HepG2 (cell line): ENCODE data around the gene PLCB1. TPM values are rescaled to one million over a fixed set of nuclear protein-coding genes. Genes with fewer than 3 reads are reported as not detected.
A peak's percentile ranks its signal among the peaks of the same experiment; 100 is the strongest.

Experiments
- ATF4 ChIP-seq, 2 experiments: fragments of 450-650 bp in 1 of 2; sonication (generic) in 1 of 2; formaldehyde crosslinking; IDR thresholded peaks; 2 replicates each; pipeline versions ENCODE4 v1.5.0 to v1.8.0; 2020 to 2022; ENCODE audit warnings: mild to moderate bottlenecking in 1 of 2, missing genetic modification reagents in 1 of 2
- ELF1 ChIP-seq: sonication (generic); formaldehyde crosslinking; IDR thresholded peaks from 2 replicates; pipeline ENCODE4 v1.4.0; 2020; ENCODE audit warnings: missing genetic modification reagents
- FOXK1 ChIP-seq: sonication (generic); formaldehyde crosslinking; IDR thresholded peaks from 2 replicates; pipeline ENCODE4 v1.4.0; 2020; ENCODE audit warnings: low read depth, missing genetic modification reagents, borderline replicate concordance
- KDM6A ChIP-seq: IDR thresholded peaks from 2 replicates; pipeline ENCODE4 v1.6.1; 2016; ENCODE audit warnings: low read depth
- KLF12 ChIP-seq: sonication (generic); formaldehyde crosslinking; IDR thresholded peaks from 2 replicates; pipeline ENCODE4 v1.4.0; 2020; ENCODE audit warnings: missing genetic modification reagents, borderline replicate concordance
- NCOA2 ChIP-seq: sonication (generic); formaldehyde crosslinking; IDR thresholded peaks from 2 replicates; pipeline ENCODE4 v1.8.0; 2022; ENCODE audit warnings: inconsistent platforms
- SALL2 ChIP-seq: sonication (generic); formaldehyde crosslinking; IDR thresholded peaks from 2 replicates; pipeline ENCODE4 v1.8.1; 2023; ENCODE audit warnings: mild to moderate bottlenecking, missing genetic modification reagents, inconsistent platforms
- ZFYVE20 ChIP-seq: sonication (generic); formaldehyde crosslinking; IDR thresholded peaks from 2 replicates; pipeline ENCODE4 v1.8.0; 2023; ENCODE audit warnings: low read depth, mild to moderate bottlenecking, moderate library complexity, missing genetic modification reagents, borderline replicate concordance
- ZNF12 ChIP-seq: sonication (generic); formaldehyde crosslinking; IDR thresholded peaks from 2 replicates; pipeline ENCODE4 v1.5.0; 2020; ENCODE audit warnings: missing genetic modification reagents
- ZNF180 ChIP-seq: sonication (generic); formaldehyde crosslinking; IDR thresholded peaks from 2 replicates; pipeline ENCODE4 v1.4.0; 2020; ENCODE audit warnings: low read depth, missing genetic modification reagents, borderline replicate concordance
- ZNF546 ChIP-seq: sonication (generic); formaldehyde crosslinking; conservative IDR thresholded peaks from 2 replicates; pipeline ENCODE4 v1.8.1; 2023; ENCODE audit warnings: mild to moderate bottlenecking, missing genetic modification reagents
- ZNF629 ChIP-seq: sonication (generic); formaldehyde crosslinking; conservative IDR thresholded peaks from 2 replicates; pipeline ENCODE4 v1.5.0; 2020; ENCODE audit warnings: missing genetic modification reagents
- ZNF724P ChIP-seq: sonication (generic); formaldehyde crosslinking; IDR thresholded peaks from 2 replicates; pipeline ENCODE4 v1.8.0; 2022; ENCODE audit warnings: missing genetic modification reagents, borderline replicate concordance
- polyA plus RNA-seq, 8 experiments: library from polyadenylated mRNA; depleted of rRNA in 3 of 8; stranded (reverse) in 7 of 8; unstranded in 1 of 8; fragments of >200 nt; fragmentation: Illumina TruSeq in 4 of 8; extraction: Trizol in 4 of 8; gene quantifications; 2 replicates each; pipeline versions ENCODE4 v1.2.1 to v1.2.3, GENCODE V29; 2011 to 2016; ENCODE audit warnings: low read depth in 4 of 8, missing spikeins in 1 of 8, mixed read lengths in 1 of 8; ENCODE audit not compliant: insufficient read depth in 1 of 8
- total RNA-seq, 5 experiments: library from RNA; depleted of rRNA; stranded (reverse); fragments of >200 nt; fragmentation: Illumina TruSeq; extraction: Trizol; gene quantifications; 2 replicates each; pipeline ENCODE4 v1.2.3, GENCODE V29; 2016; ENCODE audit warnings: low read depth in 1 of 5
- TF ChIP-seq, protein P1 (sequence below): sonication (generic); formaldehyde crosslinking; IDR thresholded peaks from 2 replicates; pipeline ENCODE4 v1.4.0; 2020; ENCODE audit warnings: missing genetic modification reagents
- TF ChIP-seq, protein P2 (sequence below), 2 experiments: sonication (generic) in 1 of 2; formaldehyde crosslinking in 1 of 2; IDR thresholded peaks; 2 replicates each; pipeline versions ENCODE4 v1.4.0 to v1.6.1; 2018 to 2020; ENCODE audit warnings: missing genetic modification reagents in 2 of 2, borderline replicate concordance in 1 of 2, low read depth in 1 of 2, mild to moderate bottlenecking in 1 of 2, missing biosample characterization in 1 of 2

The PLCB1 gene
- total and polyA plus RNA-seq, 2 of the 13 experiments (the other 11 are each of a cell fraction or from before 2014, with no cell fraction given) = 42.4 to 55.9 TPM

DNA sequence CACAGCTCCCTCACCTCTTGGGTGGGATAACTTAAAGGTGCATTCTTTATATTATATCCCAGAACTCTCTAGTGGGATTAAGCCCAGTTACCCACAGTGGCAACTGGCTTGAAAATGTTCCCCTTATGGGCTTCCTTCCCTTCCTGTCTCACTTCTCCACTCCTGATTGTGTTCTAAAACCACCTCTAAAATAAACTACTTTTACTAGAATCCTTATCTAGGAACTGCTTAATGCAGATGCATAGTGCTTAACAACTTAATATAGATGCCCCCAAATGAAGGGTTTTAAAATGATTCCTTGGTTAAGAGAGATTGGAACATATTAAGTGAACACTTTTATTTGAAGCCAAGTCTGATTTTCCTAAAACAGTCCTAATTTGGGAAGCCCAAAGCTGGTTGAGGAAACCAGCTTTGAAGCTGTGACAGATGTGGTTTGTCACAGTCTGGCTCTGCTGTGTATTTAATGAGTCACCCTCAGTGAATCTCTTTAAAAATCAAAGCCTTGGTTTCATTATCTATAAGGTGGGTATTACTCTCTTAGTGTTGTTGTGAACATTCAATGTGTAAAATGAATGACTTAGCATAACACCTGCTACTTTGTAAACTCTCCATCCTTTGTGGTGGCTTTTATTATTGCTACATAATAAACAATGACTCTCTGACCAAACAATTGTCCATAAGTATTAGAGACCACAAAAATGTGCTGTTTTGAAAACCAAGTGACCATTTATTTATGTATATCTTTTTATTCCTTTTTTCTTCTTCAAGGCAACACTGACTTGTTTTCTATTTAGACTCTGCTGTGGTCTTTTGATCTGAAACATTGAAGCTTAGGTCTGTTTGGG lies 24.4 kb downstream of the PLCB1 start (continued):
- TF ChIP-seq ATF4 (CRISPR knock-in tag; IDR thresholded peaks at IDR 0.05) = peak in 1 of 2 experiments; percentile 75; a peak in 2 of 4 replicates
- TF ChIP-seq KLF12 (CRISPR knock-in tag) = 0 out of 2 replicates have a peak, but pooled peaks have one; percentile 13
- no peak for TF ChIP-seq ZNF724P (CRISPR knock-in tag)
- no peak for TF ChIP-seq ZFYVE20 (CRISPR knock-in tag)
- no peak for TF ChIP-seq ELF1 (CRISPR knock-in tag)
- no peak for TF ChIP-seq SALL2
- TF ChIP-seq, protein P1, sequence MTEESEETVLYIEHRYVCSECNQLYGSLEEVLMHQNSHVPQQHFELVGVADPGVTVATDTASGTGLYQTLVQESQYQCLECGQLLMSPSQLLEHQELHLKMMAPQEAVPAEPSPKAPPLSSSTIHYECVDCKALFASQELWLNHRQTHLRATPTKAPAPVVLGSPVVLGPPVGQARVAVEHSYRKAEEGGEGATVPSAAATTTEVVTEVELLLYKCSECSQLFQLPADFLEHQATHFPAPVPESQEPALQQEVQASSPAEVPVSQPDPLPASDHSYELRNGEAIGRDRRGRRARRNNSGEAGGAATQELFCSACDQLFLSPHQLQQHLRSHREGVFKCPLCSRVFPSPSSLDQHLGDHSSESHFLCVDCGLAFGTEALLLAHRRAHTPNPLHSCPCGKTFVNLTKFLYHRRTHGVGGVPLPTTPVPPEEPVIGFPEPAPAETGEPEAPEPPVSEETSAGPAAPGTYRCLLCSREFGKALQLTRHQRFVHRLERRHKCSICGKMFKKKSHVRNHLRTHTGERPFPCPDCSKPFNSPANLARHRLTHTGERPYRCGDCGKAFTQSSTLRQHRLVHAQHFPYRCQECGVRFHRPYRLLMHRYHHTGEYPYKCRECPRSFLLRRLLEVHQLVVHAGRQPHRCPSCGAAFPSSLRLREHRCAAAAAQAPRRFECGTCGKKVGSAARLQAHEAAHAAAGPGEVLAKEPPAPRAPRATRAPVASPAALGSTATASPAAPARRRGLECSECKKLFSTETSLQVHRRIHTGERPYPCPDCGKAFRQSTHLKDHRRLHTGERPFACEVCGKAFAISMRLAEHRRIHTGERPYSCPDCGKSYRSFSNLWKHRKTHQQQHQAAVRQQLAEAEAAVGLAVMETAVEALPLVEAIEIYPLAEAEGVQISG (CRISPR knock-in tag) = no peak
- peak; percentile 88 for TF ChIP-seq FOXK1
- peak; percentile 87 for TF ChIP-seq NCOA2
- TF ChIP-seq ZNF180 = no peak
- TF ChIP-seq ZNF12 (CRISPR knock-in tag) = 0 out of 2 replicates have a peak, but pooled peaks have one; percentile 50
- peak; percentile 33; the same call in 1 of the 2 replicates for TF ChIP-seq ZNF629 (CRISPR knock-in tag)
- no peak for TF ChIP-seq ZNF546 (CRISPR knock-in tag)
- TF ChIP-seq KDM6A (CRISPR knock-in tag) = peak; percentile 40; the same call in 1 of the 2 replicates
- TF ChIP-seq, protein P2, sequence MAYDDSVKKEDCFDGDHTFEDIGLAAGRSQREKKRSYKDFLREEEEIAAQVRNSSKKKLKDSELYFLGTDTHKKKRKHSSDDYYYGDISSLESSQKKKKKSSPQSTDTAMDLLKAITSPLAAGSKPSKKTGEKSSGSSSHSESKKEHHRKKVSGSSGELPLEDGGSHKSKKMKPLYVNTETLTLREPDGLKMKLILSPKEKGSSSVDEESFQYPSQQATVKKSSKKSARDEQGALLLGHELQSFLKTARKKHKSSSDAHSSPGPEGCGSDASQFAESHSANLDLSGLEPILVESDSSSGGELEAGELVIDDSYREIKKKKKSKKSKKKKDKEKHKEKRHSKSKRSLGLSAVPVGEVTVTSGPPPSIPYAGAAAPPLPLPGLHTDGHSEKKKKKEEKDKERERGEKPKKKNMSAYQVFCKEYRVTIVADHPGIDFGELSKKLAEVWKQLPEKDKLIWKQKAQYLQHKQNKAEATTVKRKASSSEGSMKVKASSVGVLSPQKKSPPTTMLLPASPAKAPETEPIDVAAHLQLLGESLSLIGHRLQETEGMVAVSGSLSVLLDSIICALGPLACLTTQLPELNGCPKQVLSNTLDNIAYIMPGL (CRISPR knock-in tag; IDR thresholded peaks at IDR 0.05; ENCODE audit: borderline replicate concordance in 1 of 2, low read depth in 1 of 2) = 0 out of 4 replicates have a peak, but pooled peaks of 1 of the 2 experiments have one; percentile 51
